IPS-18a (cell line): Measurements from ENCODE around the gene BACH2.

Source experiments
- H3K27ac ChIP-seq: one replicate; pipeline ENCODE4 v1.5.1; 2013; ENCODE audit warnings: low read length
- H3K27me3 ChIP-seq: one replicate; pipeline ENCODE4 v1.6.1; 2013; ENCODE audit warnings: mild to moderate bottlenecking, low read length; ENCODE audit not compliant: control insufficient read depth, insufficient read depth
- H3K36me3 ChIP-seq: one replicate; pipeline ENCODE4 v1.6.1; 2013; ENCODE audit warnings: low read depth, low read length; ENCODE audit not compliant: control insufficient read depth
- H3K4me1 ChIP-seq: one replicate; pipeline ENCODE4 v1.6.1; 2013; ENCODE audit warnings: low read depth, low read length; ENCODE audit not compliant: control insufficient read depth
- H3K4me3 ChIP-seq: one replicate; pipeline ENCODE4 v1.5.1; 2013; ENCODE audit warnings: low read length
- H3K9ac ChIP-seq: one replicate; pipeline ENCODE4 v1.6.1; 2013; ENCODE audit warnings: mild to moderate bottlenecking, low read length, moderate library complexity
- H3K9me3 ChIP-seq: one replicate; pipeline ENCODE4 v1.6.1; 2013; ENCODE audit warnings: low read depth, low read length; ENCODE audit not compliant: control insufficient read depth

The BACH2 gene

DNA sequence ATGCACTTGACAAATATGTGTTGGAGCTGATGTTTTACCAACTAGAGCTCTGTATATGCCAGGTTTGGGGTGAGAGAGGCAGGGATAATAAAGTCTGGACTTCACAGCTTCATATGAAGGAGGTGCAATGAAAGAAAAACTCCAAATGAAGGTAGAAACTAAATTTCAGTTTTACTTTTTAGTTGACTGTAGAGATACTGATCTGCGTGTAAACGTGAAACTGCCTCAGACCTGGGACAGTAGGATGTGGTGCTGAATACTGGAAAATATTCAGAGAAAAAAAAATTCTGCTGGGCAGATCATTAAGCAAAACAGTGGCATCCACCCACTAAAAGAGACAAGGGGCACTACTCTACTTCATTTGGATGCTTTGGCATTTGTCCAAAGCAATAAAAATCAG is 94.5 kb downstream of the BACH2 start:
- Histone ChIP-seq H3K4me3 (no peak overlapping the region), H3K27ac (no peak overlapping the region), H3K36me3 (no peaks in the 10 kb centered on the region), H3K9ac (no peak overlapping the region), H3K4me1 (no peaks in the 10 kb centered on the region), H3K27me3 (no peaks in the 10 kb centered on the region), H3K9me3 (peaks cover 3% of the 10 kb centered on the region)

- Histone ChIP-seq H3K27ac (no peak overlapping the region), H3K27me3 (no peaks in the 10 kb centered on the region), H3K9ac (no peak overlapping the region), H3K9me3 (peaks cover 4% of the 10 kb centered on the region), H3K36me3 (no peaks in the 10 kb centered on the region), H3K4me3 (no peak overlapping the region), H3K4me1 (no peaks in the 10 kb centered on the region)
Measured at GRCh38 chr6:90199900-90200299, 96.7 kb downstream of the BACH2 start.

DNA sequence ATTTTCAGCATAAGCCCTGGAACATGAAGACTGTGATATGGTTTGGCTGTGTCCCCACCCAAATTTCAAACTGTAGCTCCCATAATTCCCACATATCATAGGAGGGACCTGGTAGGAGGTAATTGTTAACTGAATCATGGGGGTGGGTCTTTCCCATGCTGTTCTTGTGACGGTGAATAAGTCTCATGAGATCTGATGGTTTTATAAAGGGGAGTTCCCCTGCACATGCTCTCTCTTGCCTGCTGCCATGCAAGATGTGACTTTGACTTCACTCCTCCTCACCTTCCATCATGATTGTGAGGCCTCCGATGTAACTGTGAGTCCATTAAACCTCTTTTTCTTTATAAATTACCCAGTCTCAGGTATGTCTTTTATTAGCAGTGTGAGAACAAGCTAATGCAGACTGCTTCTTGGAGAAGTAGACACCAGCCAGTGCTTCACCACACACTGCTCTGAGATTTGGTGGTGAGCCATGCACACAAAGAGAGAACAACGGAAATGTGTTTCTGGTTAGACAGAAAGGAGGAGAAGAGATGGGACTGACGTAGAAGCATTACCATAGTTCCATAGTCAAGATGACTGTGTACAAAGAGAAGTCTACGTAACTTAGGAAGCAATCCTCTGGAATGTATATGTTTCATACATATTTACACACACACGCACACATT is 97.8 kb downstream of the BACH2 start:
- no peak overlapping the region for H3K4me3 ChIP-seq
- H3K9me3 ChIP-seq: peaks cover 4% of the 10 kb centered on the region
- no peak overlapping the region for H3K27ac ChIP-seq
- no peaks in the 10 kb centered on the region for H3K27me3 ChIP-seq
- no peaks in the 10 kb centered on the region for H3K36me3 ChIP-seq
- H3K9ac ChIP-seq: no peak overlapping the region
- no peaks in the 10 kb centered on the region for H3K4me1 ChIP-seq

DNA sequence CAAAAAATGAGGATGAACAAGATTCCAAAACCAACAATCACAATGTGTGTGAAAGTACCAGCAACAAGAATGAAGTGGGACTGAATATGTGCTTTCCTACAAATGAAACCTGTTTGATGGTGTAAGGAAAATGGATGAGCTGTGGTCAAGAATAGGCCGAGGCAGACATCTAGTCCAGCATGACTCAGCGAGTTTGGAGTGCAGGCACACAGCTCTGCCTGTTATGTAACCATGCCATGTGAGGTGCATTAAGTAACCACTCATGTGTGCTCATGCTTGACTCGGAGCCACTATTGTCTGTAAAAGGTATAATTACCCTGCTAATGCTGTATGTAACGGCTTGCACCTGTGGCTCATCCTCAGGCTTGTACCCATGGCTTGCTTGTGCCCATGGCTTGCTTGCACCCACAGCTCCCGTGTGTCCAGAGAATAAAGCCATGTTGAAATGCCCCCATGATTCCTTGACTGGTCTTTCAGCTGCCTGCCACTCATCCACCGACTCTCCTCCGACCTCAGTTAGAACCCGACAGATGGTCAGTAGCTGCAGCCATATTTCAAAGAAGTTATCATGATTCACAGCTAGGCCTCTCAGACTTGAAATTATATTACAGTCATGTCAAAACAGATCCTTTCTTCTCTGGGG is 98.7 kb downstream of the BACH2 start:
- H3K36me3 ChIP-seq: no peaks in the 10 kb centered on the region
- no peak overlapping the region for H3K9ac ChIP-seq
- peaks cover 4% of the 10 kb centered on the region for H3K9me3 ChIP-seq
- H3K4me1 ChIP-seq: no peaks in the 10 kb centered on the region
- no peak overlapping the region for H3K4me3 ChIP-seq
- no peak overlapping the region for H3K27ac ChIP-seq
- no peaks in the 10 kb centered on the region for H3K27me3 ChIP-seq

DNA sequence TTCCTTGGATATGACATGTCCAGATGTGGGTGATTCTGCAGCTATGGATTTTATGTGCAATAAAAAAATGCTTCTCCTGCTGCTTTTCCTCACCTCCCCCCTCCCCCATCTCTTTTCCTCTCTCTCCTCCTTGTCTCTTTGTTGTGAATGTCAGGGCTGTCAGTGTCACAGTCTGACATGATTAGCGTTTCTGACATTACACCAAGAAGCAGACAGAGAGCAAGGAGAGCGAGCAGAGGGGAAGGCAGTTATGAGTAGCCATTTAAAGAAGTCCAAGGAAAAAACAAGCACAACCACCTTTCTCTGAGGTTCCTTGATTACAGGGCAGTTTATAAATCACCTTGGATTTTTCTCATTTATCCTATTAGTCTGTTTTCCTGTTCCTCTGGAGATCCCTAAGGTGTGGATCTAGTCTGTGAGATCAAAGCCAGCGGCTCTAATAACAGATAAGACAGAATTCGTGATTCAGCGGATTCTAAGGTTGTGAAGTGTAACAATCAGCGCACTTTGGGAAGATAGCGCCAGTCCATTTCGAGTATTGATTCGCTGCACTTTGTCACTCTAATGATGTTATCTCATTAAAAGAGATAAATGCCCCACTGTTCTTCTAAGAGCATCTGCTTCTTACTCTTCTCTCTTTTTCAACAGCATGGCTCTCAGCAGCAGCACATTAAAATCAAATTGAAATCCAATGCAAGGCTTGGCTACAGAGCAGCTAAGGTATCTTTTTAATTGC is 101.4 kb downstream of the BACH2 start:
- Histone ChIP-seq H3K27me3 (no peaks in the 10 kb centered on the region), H3K4me3 (no peak overlapping the region), H3K36me3 (no peaks in the 10 kb centered on the region), H3K27ac (no peak overlapping the region), H3K9me3 (peaks cover 4% of the 10 kb centered on the region), H3K4me1 (no peaks in the 10 kb centered on the region), H3K9ac (no peak overlapping the region)

- Histone ChIP-seq H3K27me3 (no peaks in the 10 kb centered on the region), H3K9me3 (peaks cover 4% of the 10 kb centered on the region), H3K9ac (no peak overlapping the region), H3K4me1 (no peaks in the 10 kb centered on the region), H3K36me3 (no peaks in the 10 kb centered on the region), H3K27ac (no peak overlapping the region), H3K4me3 (no peak overlapping the region)
Measured at GRCh38 chr6:90194371-90194841, 102.2 kb downstream of the BACH2 start.

- Histone ChIP-seq H3K27me3 (no peaks in the 10 kb centered on the region), H3K9ac (no peak overlapping the region), H3K27ac (no peak overlapping the region), H3K36me3 (no peaks in the 10 kb centered on the region), H3K9me3 (peaks cover 4% of the 10 kb centered on the region), H3K4me1 (no peaks in the 10 kb centered on the region), H3K4me3 (no peak overlapping the region)
Measured at GRCh38 chr6:90193359-90193758, 103.3 kb downstream of the BACH2 start.

DNA sequence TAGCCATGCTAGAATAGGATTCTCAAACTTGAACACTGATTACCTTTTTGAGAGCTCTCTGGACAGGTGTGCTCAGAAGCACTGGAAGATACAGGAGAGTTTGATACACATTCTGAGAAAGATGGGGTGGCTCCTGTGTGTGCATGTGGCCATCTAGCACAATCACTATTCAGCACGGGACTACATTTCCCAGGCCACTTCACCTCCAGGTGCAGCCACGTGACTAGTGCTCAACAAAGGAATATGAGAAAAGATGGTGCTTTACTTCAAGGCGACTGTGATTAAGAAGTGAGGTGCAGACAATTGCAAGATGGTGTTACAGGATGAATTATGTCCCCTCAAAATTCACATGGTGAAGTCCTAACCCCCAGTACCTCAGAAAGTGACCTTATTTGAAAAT is 103.8 kb downstream of the BACH2 start:
- no peaks in the 10 kb centered on the region for H3K36me3 ChIP-seq
- no peaks in the 10 kb centered on the region for H3K27me3 ChIP-seq
- H3K4me3 ChIP-seq: no peak overlapping the region
- H3K9ac ChIP-seq: no peak overlapping the region
- H3K4me1 ChIP-seq: no peaks in the 10 kb centered on the region
- peaks cover 4% of the 10 kb centered on the region for H3K9me3 ChIP-seq
- no peak overlapping the region for H3K27ac ChIP-seq

DNA sequence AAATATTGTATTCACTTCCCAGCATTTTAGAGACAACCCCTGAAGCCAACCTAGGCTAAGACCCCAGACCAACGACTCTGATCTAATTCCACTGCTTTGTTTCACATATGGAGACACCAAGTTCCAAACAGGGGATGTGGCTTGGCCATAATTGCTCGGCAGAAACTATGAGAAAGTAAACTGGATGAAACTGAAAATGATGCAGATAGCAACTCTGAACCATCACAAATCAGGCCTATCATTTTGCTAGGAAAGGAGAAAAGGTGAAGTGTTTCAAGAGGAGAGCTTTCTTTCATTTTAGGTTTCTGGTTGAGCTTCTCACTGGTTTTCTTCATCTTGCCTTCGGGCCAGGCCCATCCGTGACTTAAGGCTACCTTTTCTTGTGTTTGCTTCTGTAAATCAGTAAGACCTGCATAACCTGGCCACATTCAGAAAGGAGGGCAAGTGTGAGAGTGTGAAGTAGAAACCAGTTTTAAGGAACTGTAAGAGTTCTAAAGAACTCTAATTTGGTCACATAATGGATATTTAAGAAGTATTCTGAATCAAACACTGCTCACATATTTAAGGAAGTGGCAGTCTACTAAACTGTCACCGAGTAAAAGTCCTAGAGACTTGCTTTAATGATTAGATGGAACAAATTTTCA is 105.8 kb downstream of the BACH2 start:
- peaks cover 5% of the 10 kb centered on the region for H3K4me1 ChIP-seq
- no peaks in the 10 kb centered on the region for H3K36me3 ChIP-seq
- no peak overlapping the region for H3K9ac ChIP-seq

DNA sequence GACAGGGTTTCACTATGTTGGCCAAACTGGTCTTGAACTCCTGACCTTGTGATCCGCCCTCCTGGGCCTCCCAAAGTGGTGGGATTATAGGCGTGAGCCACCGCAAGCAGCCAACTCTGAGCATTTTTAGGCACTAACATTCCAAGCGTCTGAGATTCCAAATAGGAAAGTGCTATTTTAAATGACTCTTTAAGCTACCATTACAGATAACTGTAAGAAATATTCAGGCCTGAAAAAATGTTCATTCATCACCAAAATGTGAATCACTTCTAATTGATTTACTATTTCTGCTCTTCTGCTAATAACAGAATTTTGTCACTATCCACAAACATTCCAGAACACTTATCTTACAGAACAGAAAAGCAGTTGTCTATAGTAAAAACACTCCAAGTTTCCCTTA is 106.5 kb downstream of the BACH2 start:
- Histone ChIP-seq H3K27me3 (no peaks in the 10 kb centered on the region), H3K9ac (no peak overlapping the region), H3K4me1 (peaks cover 5% of the 10 kb centered on the region), H3K9me3 (no peaks in the 10 kb centered on the region), H3K4me3 (no peak overlapping the region), H3K36me3 (no peaks in the 10 kb centered on the region), H3K27ac (no peak overlapping the region)

More for the DNA sequence above, 105.8 kb downstream of the BACH2 start:
- Histone ChIP-seq H3K4me3 (no peak overlapping the region), H3K27me3 (no peaks in the 10 kb centered on the region), H3K27ac (no peak overlapping the region), H3K9me3 (no peaks in the 10 kb centered on the region)

- no peaks in the 10 kb centered on the region for H3K36me3 ChIP-seq
- no peak overlapping the region for H3K27ac ChIP-seq
- peaks cover 5% of the 10 kb centered on the region for H3K4me1 ChIP-seq
- H3K9me3 ChIP-seq: no peaks in the 10 kb centered on the region
- no peaks in the 10 kb centered on the region for H3K27me3 ChIP-seq
- H3K9ac ChIP-seq: no peak overlapping the region
- H3K4me3 ChIP-seq: no peak overlapping the region
Measured at GRCh38 chr6:90187437-90188121, 109.1 kb downstream of the BACH2 start.
